HL-60/S4 treated with retinoic acid at 250 ng/mL for 4 days and 3 days (cell line): ENCODE measurements around the gene ACOT12.
"Not testable (repeated sequence)": the region's sequence is repeated elsewhere in the genome, so short reads cannot be mapped to it uniquely, and the experiment has no call there.

ENCODE experiments used
- in situ Hi-C: fragments of 300-500 bp; cut with MboI; formaldehyde crosslinking; loops from 2 replicates; pipeline ENCODE4 v1.7.0; 2022; ENCODE audit warnings: low sequenced_read_pairs

The ACOT12 gene

GRCh38 chr5:81345411-81346003 is 48.4 kb downstream of the ACOT12 start:
- in situ Hi-C loops: no loop called here

DNA sequence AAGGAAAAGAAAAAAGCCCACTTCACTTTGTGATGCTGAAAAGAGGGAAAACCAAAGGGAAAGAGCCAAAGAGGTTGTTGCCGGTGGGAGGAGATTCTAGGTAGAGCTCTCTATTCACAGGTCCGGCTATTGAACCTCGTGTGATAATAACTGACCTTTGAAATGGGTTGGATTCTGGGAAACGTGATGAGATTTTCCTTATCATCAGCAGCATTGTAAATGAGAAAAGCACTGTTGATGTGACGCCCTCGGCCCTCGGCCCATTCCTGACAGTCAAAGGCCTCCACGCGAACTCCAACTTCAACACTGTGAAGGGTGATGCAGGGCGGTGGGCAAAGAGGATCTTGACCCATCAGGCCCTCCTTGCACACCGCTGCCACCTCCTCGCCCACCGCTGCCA is 49.2 kb downstream of the ACOT12 start:
- in situ Hi-C loops: no loop called here

- in situ Hi-C loops: not testable (repeated sequence)
Measured at GRCh38 chr5:81338213-81338612, 55.7 kb downstream of the ACOT12 start.

- in situ Hi-C loops: no loop called here
Measured at GRCh38 chr5:81337803-81338202, 56.1 kb downstream of the ACOT12 start.

- in situ Hi-C loops: no loop called here
Measured at GRCh38 chr5:81336556-81336955, 57.4 kb downstream of the ACOT12 start.

GRCh38 chr5:81335946-81336345 is 58.0 kb downstream of the ACOT12 start:
- in situ Hi-C loops: no loop called here

GRCh38 chr5:81334304-81335061 is 59.5 kb downstream of the ACOT12 start:
- in situ Hi-C loops: no loop called here

- in situ Hi-C loops: no loop called here
Measured at GRCh38 chr5:81326554-81326953, 67.4 kb downstream of the ACOT12 start.

DNA sequence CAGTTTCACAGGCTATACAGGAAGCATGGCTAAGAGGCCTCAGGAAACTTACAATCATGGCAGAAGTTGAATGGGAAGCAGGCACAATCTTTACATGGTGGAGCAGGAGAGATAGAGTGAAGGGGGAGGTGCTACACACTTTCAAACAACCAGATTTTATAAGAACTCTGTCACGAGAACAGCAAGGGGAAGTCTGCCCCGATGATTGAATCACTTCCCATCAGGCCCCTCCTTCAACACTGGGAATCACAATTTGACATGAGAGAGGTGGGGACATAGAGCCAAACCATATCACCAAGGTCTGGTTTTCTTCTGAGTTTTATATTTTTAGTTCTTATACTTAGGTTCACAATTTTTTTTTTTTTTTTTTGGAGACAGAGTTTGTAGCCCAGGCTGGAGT is 76.4 kb downstream of the ACOT12 start:
- in situ Hi-C loops: no loop called here

DNA sequence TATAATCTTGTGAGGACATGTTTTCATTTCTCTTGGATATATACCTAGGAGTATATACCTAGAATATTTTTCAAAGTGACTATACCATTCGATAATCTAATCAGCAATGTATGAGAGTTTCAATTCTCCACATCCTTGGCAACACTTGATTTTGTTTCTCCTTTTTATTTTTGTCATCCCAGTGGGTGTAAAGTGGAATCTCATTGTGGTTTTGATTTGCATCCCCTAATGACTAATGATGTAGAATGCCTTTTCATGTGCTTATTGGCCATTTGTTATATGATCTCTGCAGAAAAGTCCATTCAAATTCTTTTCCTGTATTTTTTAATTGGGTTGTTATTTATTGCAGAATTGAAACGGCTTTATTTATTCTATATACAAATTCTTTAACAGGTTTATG is 77.4 kb downstream of the ACOT12 start:
- in situ Hi-C loops: no loop called here

DNA sequence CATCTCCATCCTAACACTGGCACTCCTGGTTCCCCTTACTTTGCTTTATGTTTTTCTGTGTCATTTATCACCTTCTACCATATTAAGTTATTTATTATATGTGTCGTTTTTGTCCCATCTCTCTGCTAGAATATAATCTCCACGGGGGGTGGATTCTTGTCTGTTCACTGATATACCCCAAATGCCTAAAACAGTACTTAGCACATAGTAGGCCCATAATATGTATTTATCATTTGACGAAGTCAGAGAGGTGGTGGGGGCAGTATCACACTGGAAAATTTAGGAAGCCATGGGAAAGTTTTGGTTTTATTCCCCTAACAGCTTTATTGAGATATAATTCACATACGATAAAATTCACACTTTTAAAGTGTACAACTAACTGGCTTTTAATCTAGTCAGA is 78.1 kb downstream of the ACOT12 start:
- in situ Hi-C loops: no loop called here

DNA sequence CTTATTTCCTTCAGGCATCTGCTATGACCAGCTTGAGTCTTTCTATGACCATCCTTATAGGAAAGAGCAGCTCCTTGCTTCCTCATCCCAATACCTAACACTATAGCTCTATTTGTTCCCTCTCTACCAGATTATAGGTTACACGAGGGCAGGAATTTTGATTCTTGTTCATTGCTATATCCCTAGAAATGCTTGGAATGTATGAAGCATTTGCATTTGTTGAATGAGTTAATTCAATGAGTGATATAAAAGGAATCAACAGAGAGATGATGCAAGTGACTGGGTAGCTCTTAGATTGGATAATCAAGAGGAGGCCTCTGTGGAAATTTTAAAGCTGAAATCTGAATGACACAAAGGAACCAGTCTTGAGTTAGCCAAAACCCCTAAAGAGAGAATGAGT is 78.6 kb downstream of the ACOT12 start:
- in situ Hi-C loops: no loop called here

GRCh38 chr5:81314581-81314980 is 79.4 kb downstream of the ACOT12 start:
- in situ Hi-C loops: no loop called here

DNA sequence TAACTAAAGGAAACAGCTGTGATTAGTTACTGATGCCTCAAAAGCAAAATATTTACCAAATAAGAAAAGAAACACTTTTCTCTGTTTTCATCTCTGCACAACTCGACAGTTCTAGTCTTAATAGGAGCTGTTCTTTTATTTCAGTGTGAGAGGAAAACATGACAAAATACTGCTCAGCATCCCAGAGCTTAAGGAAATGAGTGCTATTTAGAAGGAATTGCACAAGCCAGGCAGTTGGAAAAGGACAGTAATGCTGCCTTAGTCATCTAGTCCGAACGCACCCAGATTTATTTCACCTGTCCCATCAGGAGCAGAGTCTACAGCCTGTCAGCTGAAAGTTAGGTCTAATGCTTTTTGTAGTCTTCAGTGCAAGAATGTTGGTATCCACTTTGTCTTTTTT is 80.2 kb downstream of the ACOT12 start:
- in situ Hi-C loops: no loop called here

GRCh38 chr5:81313278-81313677 is 80.7 kb downstream of the ACOT12 start:
- in situ Hi-C loops: no loop called here

GRCh38 chr5:81310402-81311063 is 83.4 kb downstream of the ACOT12 start:
- in situ Hi-C loops: no loop called here

- in situ Hi-C loops: no loop called here
Measured at GRCh38 chr5:81308836-81309235, 85.1 kb downstream of the ACOT12 start.

GRCh38 chr5:81305785-81306184 is 88.1 kb downstream of the ACOT12 start:
- in situ Hi-C loops: no loop called here

- in situ Hi-C loops: no loop called here
Measured at GRCh38 chr5:81303563-81303962, 90.4 kb downstream of the ACOT12 start.

DNA sequence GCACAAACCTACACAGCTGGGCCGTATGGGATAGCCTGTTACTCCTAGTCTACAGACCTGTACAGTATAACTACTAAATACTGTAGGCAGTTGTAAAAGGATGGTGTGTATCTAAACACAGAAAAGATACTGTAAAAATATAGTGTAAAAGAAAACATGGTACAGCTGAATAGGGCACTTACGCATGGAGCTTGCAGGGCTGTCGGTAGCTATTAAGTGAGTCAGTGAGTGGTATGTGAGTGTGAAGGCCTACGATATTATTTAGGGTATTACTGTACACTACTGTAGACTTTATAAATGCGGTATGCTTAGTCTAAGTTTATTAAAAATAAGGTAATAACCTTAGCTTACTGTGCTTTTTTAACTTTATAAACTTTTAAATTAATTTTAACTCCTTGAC is 91.3 kb downstream of the ACOT12 start:
- in situ Hi-C loops: no loop called here

GRCh38 chr5:81301271-81302015 is 92.5 kb downstream of the ACOT12 start, which contains the start of gene ZCCHC9:
Gene ZCCHC9, plus strand, starts transcription at chr5:81301587. Its CDS starts 3,171 bp downstream, at chr5:81304758.
- in situ Hi-C loops: no loop called here

- in situ Hi-C loops: no loop called here
Measured at GRCh38 chr5:81300921-81301270, 93.0 kb downstream of the ACOT12 start.
